ENCODE data around the gene MGAT1. TPM values are rescaled to one million over a fixed set of nuclear protein-coding genes. Genes with fewer than 3 reads are reported as not detected.
A peak's percentile ranks its signal among the peaks of the same experiment; 100 is the strongest.

MGAT1 gene
- total and polyA plus RNA-seq, 3 experiments from 2014 or later: 125 to 157 (median 132) TPM

DNA sequence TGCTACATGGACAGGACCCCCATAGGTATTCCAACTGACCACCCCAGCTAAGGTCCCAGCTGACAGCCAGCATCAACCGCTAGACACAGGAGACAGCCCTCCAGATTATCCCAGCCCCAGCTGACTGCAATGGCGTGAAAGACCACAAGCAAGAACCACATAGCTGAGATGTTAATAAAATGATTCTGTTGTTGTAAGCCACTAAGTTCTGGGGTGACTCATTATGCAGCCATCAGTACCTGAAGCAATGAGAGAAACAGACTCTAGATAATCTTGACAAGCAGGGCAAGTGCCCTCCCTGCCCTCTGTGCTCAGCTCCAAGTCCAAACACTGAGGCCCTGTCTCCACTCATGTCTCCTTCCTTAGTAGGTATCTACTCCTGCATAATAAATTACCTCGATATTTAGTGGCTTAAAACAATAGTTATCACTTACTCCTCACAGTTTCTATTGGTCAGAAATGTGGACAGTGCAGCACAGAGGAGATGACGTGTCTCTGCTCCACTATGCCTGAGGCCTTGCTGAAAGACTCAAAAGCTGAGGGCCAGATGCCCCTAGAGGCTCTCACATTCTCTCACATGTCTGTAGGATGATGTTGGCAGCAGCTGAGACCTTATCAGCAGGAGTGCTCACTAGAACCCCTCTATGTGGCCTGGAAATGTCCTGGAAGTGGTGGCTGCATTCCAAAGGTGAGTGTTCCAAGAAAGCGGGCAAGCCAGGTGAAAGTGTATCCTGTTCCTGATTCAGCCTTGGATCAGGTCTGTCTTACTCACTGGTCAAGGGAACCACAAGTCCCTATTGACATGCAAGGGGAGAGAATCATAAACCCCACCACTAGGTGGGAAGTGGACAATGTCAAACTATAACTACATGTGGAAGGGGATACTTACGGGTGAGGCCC lies 2.5 kb downstream of the MGAT1 start:
- Mint-ChIP-seq H3K27ac (peak overlapping the region; percentile 69 to 93 (median 90)), H3K9me3 (no peaks in the 10 kb centered on the region), H3K27me3 (peaks cover 0 to 2% of the 10 kb centered on the region in 2 donors), H3K4me3 (peak overlapping the region; percentile 88 to 96 (median 92)), H3K4me1 (peaks cover 77 to 82% (median 80%) of the 10 kb centered on the region in 3 donors), H3K36me3 (peaks cover 0 to 76% (median 10%) of the 10 kb centered on the region in 3 donors)
- H3K27ac ChIP-seq (ENCODE audit: low read depth, low read length): no peak overlapping the region
- ChIA-PET CTCF (interaction anchor here (1.5 kb wide), 1 partner anchor 15 kb away, joined by 4 read pairs; no protein-coding TSS in a partner anchor), POLR2A (interaction anchor here (1.6 to 6.0 kb wide), 3 partner anchors 8 to 31 kb away, joined by 3 to 62 read pairs (median 33); no protein-coding TSS in a partner anchor)
- no peaks in the 10 kb centered on the region for H3K9me3 ChIP-seq (ENCODE audit: low read length)
- no peaks in the 10 kb centered on the region for H3K27me3 ChIP-seq (ENCODE audit: insufficient read depth, low read length, poor library complexity, severe bottlenecking)
- H3K4me1 ChIP-seq (ENCODE audit: insufficient read depth, low read length): peaks cover 74% of the 10 kb centered on the region
- H3K4me3 ChIP-seq (ENCODE audit: low read length): peak overlapping the region; percentile 40
- H3K36me3 ChIP-seq (ENCODE audit: insufficient read depth, low read length): peaks cover 16% of the 10 kb centered on the region
- DNase-seq: no peak

DNA sequence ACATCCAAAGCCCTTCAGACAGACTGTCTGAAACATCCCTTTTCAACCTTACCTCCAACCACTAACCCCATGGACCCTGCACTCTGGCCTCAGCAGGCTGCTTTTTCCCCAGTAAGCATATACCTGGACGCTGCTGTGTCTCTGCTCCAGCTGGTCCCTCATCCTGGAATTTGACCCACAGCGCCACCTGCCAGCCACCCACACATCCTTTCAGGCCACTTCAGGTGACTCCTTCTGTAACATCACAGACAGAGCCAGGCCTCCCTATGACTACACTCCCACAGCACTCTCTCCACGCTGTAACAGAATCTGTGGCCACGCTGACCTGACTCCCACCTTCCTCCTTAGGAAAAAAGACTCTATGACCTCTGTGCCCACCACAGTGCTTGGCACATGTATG lies 3.4 kb downstream of the MGAT1 start:
- peak overlapping the region; percentile 69 to 93 (median 90) for H3K27ac Mint-ChIP-seq
- DNase-seq: peak in 1 of 5 donors; percentile 14
- peaks cover 78 to 82% (median 78%) of the 10 kb centered on the region in 3 donors for H3K4me1 Mint-ChIP-seq
- H3K36me3 Mint-ChIP-seq: peaks cover 0 to 81% (median 10%) of the 10 kb centered on the region in 3 donors
- H3K4me3 ChIP-seq (ENCODE audit: low read length): peak overlapping the region; percentile 40
- H3K27me3 ChIP-seq (ENCODE audit: insufficient read depth, low read length, poor library complexity, severe bottlenecking): no peaks in the 10 kb centered on the region
- peaks cover 72% of the 10 kb centered on the region for H3K4me1 ChIP-seq (ENCODE audit: insufficient read depth, low read length)
- peaks cover 16% of the 10 kb centered on the region for H3K36me3 ChIP-seq (ENCODE audit: insufficient read depth, low read length)
- no peaks in the 10 kb centered on the region for H3K9me3 ChIP-seq (ENCODE audit: low read length)
- H3K9me3 Mint-ChIP-seq: no peaks in the 10 kb centered on the region
- H3K27me3 Mint-ChIP-seq: no peaks in the 10 kb centered on the region
- POLR2A ChIA-PET: interaction anchor here (6.0 kb wide), 1 partner anchor 32 kb away, joined by 62 read pairs; no protein-coding TSS in a partner anchor
- no peak overlapping the region for H3K27ac ChIP-seq (ENCODE audit: low read depth, low read length)
- H3K4me3 Mint-ChIP-seq: peak overlapping the region; percentile 66 to 96 (median 91)
- CTCF ChIA-PET: interaction anchor here (1.0 to 1.5 kb wide), 2 partner anchors 14 to 32 kb away, joined by 3 to 4 read pairs; no protein-coding TSS in a partner anchor

DNA sequence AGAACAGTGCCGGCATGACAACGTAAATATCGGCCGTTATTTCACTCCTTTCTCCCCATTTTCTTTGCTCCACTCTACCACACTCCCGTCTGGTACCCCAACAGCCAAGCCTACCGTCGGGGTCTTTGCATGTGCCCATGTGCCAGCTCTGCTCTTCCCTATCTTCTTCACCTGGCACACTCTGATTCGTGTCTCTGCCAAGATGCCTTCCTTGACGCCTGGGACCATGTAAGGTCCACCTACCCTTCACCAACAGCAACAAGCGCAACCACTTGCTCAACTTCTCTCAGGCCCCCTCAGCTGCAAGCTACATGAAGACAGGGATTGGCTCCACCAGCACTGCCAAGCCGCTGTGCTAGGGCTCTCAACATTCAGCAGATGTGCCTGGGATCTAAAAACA lies 4.4 kb downstream of the MGAT1 start:
- H3K27me3 Mint-ChIP-seq: no peaks in the 10 kb centered on the region
- Histone ChIP-seq H3K27ac (ENCODE audit: low read depth, low read length) (no peak overlapping the region), H3K27me3 (ENCODE audit: insufficient read depth, low read length, poor library complexity, severe bottlenecking) (no peaks in the 10 kb centered on the region), H3K36me3 (ENCODE audit: insufficient read depth, low read length) (peaks cover 16% of the 10 kb centered on the region), H3K4me3 (ENCODE audit: low read length) (peak overlapping the region; percentile 20), H3K4me1 (ENCODE audit: insufficient read depth, low read length) (peaks cover 71% of the 10 kb centered on the region), H3K9me3 (ENCODE audit: low read length) (no peaks in the 10 kb centered on the region)
- CTCF ChIA-PET: interaction anchor here (1.0 kb wide), 1 partner anchor 33 kb away, joined by 3 read pairs; no protein-coding TSS in a partner anchor
- H3K36me3 Mint-ChIP-seq: peaks cover 0 to 81% (median 10%) of the 10 kb centered on the region in 3 donors
- peak overlapping the region; percentile 28 to 92 (median 88) for H3K27ac Mint-ChIP-seq
- no peak for DNase-seq
- H3K9me3 Mint-ChIP-seq: no peaks in the 10 kb centered on the region
- peak overlapping the region; percentile 63 to 96 (median 89) for H3K4me3 Mint-ChIP-seq
- peaks cover 80 to 86% (median 84%) of the 10 kb centered on the region in 3 donors for H3K4me1 Mint-ChIP-seq
- POLR2A ChIA-PET: no interaction called here

GRCh38 chr5:180797256-180798192 lies 5.1 kb downstream of the MGAT1 start:
- Mint-ChIP-seq H3K9me3 (no peaks in the 10 kb centered on the region), H3K27me3 (no peaks in the 10 kb centered on the region), H3K27ac (peak overlapping the region; percentile 28 to 92 (median 90)), H3K4me3 (peak overlapping the region; percentile 66 to 96 (median 89)), H3K36me3 (peaks cover 0 to 86% (median 10%) of the 10 kb centered on the region in 3 donors), H3K4me1 (peaks cover 84 to 91% (median 88%) of the 10 kb centered on the region in 3 donors)
- H3K27me3 ChIP-seq (ENCODE audit: insufficient read depth, low read length, poor library complexity, severe bottlenecking): no peaks in the 10 kb centered on the region
- peaks cover 71% of the 10 kb centered on the region for H3K4me1 ChIP-seq (ENCODE audit: insufficient read depth, low read length)
- peaks cover 16% of the 10 kb centered on the region for H3K36me3 ChIP-seq (ENCODE audit: insufficient read depth, low read length)
- ChIA-PET CTCF (no interaction called here), POLR2A (no interaction called here)
- peak overlapping the region; percentile 20 for H3K4me3 ChIP-seq (ENCODE audit: low read length)
- H3K27ac ChIP-seq (ENCODE audit: low read depth, low read length): no peak overlapping the region
- no peak for DNase-seq
- H3K9me3 ChIP-seq (ENCODE audit: low read length): no peaks in the 10 kb centered on the region

DNA sequence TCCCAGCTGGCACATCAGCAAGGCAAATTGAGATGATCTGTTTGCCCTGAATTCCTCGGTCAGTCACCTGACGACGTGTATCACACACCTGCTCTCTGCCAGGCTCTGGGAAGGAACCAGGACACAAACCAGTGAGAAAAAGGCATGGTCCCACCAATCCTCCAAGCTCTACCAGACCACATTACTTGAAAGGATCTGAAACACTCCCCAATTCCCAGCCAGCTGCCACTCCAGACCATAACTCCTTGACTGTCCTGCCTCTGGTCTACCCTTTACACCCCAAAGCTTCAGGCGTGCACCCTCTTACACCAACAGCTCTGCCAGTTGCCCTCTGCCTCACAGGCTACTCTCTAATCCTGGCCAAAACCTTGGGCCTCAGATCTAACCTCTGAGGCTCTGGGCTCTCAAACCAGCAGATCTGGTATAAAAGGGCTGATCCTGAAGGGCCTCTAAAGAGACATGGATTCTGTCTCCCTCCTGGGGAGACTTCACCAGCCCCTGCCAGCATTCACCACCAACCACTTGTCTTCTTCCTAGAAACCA lies 6.8 kb downstream of the MGAT1 start:
- H3K4me3 Mint-ChIP-seq: peak overlapping the region in 5 of 7 donors; percentile 27 to 69 (median 64)
- Histone ChIP-seq H3K27me3 (ENCODE audit: insufficient read depth, low read length, poor library complexity, severe bottlenecking) (no peaks in the 10 kb centered on the region), H3K4me1 (ENCODE audit: insufficient read depth, low read length) (peaks cover 59% of the 10 kb centered on the region), H3K9me3 (ENCODE audit: low read length) (no peaks in the 10 kb centered on the region), H3K4me3 (ENCODE audit: low read length) (no peak overlapping the region), H3K27ac (ENCODE audit: low read depth, low read length) (no peak overlapping the region), H3K36me3 (ENCODE audit: insufficient read depth, low read length) (peaks cover 29% of the 10 kb centered on the region)
- no peaks in the 10 kb centered on the region for H3K27me3 Mint-ChIP-seq
- DNase-seq: no peak
- CTCF ChIA-PET: interaction anchor here (0.9 to 1.9 kb wide), 2 partner anchors 11 to 35 kb away, joined by 5 to 9 read pairs; no protein-coding TSS in a partner anchor
- POLR2A ChIA-PET: no interaction called here
- H3K36me3 Mint-ChIP-seq: peaks cover 0 to 88% (median 10%) of the 10 kb centered on the region in 3 donors
- H3K4me1 Mint-ChIP-seq: peaks cover 75 to 88% (median 75%) of the 10 kb centered on the region in 3 donors
- peak overlapping the region; percentile 39 to 90 (median 77) for H3K27ac Mint-ChIP-seq
- no peaks in the 10 kb centered on the region for H3K9me3 Mint-ChIP-seq

GRCh38 chr5:180792965-180793287 lies 9.7 kb downstream of the MGAT1 start:
- ChIA-PET CTCF (no interaction called here), POLR2A (no interaction called here)
- Histone ChIP-seq H3K4me3 (ENCODE audit: low read length) (no peak overlapping the region), H3K27ac (ENCODE audit: low read depth, low read length) (no peak overlapping the region), H3K27me3 (ENCODE audit: insufficient read depth, low read length, poor library complexity, severe bottlenecking) (no peaks in the 10 kb centered on the region), H3K4me1 (ENCODE audit: insufficient read depth, low read length) (peaks cover 29% of the 10 kb centered on the region), H3K36me3 (ENCODE audit: insufficient read depth, low read length) (peaks cover 17% of the 10 kb centered on the region), H3K9me3 (ENCODE audit: low read length) (no peaks in the 10 kb centered on the region)
- H3K4me3 Mint-ChIP-seq: peak overlapping the region in 1 of 7 donors; percentile 22
- peaks cover 48 to 77% (median 60%) of the 10 kb centered on the region in 3 donors for H3K4me1 Mint-ChIP-seq
- H3K36me3 Mint-ChIP-seq: peaks cover 0 to 84% (median 4%) of the 10 kb centered on the region in 3 donors
- DNase-seq: no peak
- no peaks in the 10 kb centered on the region for H3K27me3 Mint-ChIP-seq
- no peaks in the 10 kb centered on the region for H3K9me3 Mint-ChIP-seq
- H3K27ac Mint-ChIP-seq: peak overlapping the region in 5 of 8 donors; percentile 46 to 84 (median 76)

DNA sequence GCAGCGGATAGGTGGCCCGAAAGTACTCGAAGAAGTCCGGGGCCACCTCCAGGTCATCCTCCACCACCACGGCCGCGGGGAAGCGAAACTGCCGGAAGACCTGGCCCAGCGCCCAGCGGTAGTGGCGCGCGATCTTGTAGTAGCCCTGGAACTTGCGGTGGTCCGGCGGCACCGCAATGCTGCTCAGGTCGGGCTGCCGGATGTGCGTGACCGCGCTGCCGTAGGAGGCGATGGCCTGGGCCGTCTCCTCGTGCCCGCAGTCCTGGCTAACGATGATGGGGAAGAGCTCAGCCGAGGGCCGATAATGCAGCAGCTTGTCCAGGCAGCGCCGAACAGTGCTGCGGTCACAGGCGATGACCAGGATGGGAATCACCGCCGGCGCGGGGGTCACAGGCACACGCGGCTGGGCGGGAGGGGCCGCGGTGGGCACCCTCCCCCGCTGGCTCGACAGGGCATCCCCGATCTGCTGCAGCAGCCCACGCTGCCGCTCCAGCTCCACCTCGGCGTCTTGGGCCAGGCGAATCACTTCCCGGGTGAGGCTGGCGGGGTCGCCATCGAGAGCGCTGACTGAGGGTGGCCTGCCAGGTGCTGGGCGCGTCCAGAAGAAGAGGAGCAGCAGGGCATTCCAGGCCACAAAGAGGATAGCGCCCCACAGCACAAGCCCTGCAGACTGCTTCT lies 10.2 kb downstream of the MGAT1 start:
- Histone ChIP-seq H3K27ac (ENCODE audit: low read depth, low read length) (no peak overlapping the region), H3K9me3 (ENCODE audit: low read length) (no peaks in the 10 kb centered on the region), H3K36me3 (ENCODE audit: insufficient read depth, low read length) (peaks cover 17% of the 10 kb centered on the region), H3K4me3 (ENCODE audit: low read length) (no peak overlapping the region), H3K27me3 (ENCODE audit: insufficient read depth, low read length, poor library complexity, severe bottlenecking) (no peaks in the 10 kb centered on the region), H3K4me1 (ENCODE audit: insufficient read depth, low read length) (peaks cover 24% of the 10 kb centered on the region)
- H3K9me3 Mint-ChIP-seq: no peaks in the 10 kb centered on the region
- POLR2A ChIA-PET: interaction anchor here (1.1 kb wide), 1 partner anchor 9 kb away, joined by 3 read pairs; no protein-coding TSS in a partner anchor
- peaks cover 0 to 83% (median 6%) of the 10 kb centered on the region in 3 donors for H3K36me3 Mint-ChIP-seq
- H3K4me1 Mint-ChIP-seq: peaks cover 47 to 77% (median 60%) of the 10 kb centered on the region in 3 donors
- no peaks in the 10 kb centered on the region for H3K27me3 Mint-ChIP-seq
- H3K4me3 Mint-ChIP-seq: no peak overlapping the region
- no peak for DNase-seq
- peak overlapping the region in 2 of 8 donors; percentile 24 to 54 for H3K27ac Mint-ChIP-seq
- CTCF ChIA-PET: interaction anchor here (1.6 kb wide), 1 partner anchor 68 kb away, joined by 3 read pairs; no protein-coding TSS in a partner anchor
